Upper lobe of left lung (tissue), 6 donors: ENCODE data around the gene NKG7. TPM values are rescaled to one million over a fixed set of nuclear protein-coding genes. Genes with fewer than 3 reads are reported as not detected.

Source experiments
- ATAC-seq, 2 donors: fragments of 200-7000 bp; cut with Tn5 transposase; one replicate each; pipeline ENCODE4 v1.9.1; 2022; ENCODE audit warnings: mild to moderate bottlenecking in 2 of 2, moderate library complexity in 2 of 2; ENCODE audit not compliant: low FRiP score in 2 of 2
- DNase-seq, 2 donors: peaks; one replicate each; pipeline ENCODE4 v3.0.0-alpha.2; 2019 to 2020
- H3K27ac ChIP-seq, 4 donors: fragments of 200-600 bp; sonication (generic); one replicate each; pipeline ENCODE4 v1.5.1; 2016 to 2019
- H3K27me3 ChIP-seq, 4 donors: fragments of 200-600 bp; sonication (generic); one replicate each; pipeline ENCODE4 v1.5.1; 2017 to 2019
- H3K36me3 ChIP-seq, 4 donors: fragments of 200-600 bp; sonication (generic); one replicate each; pipeline ENCODE4 v1.5.1; 2016 to 2019
- H3K4me1 ChIP-seq, 4 donors: fragments of 200-600 bp; sonication (generic); one replicate each; pipeline ENCODE4 v1.5.1; 2018 to 2019
- H3K4me3 ChIP-seq, 4 donors: fragments of 200-600 bp; sonication (generic); one replicate each; pipeline ENCODE4 v1.5.1; 2017 to 2019; ENCODE audit warnings: mild to moderate bottlenecking in 2 of 4, moderate library complexity in 1 of 4
- H3K9me3 ChIP-seq, 4 donors: fragments of 200-600 bp; sonication (generic); one replicate each; pipeline ENCODE4 v1.5.1; 2018 to 2019
- EP300 ChIP-seq, 4 donors: sonication (generic); formaldehyde crosslinking; IDR thresholded peaks; one replicate each; pipeline ENCODE4 v1.5.1; 2017; ENCODE audit warnings: antibody characterized with exemption in 4 of 4, control low read depth in 2 of 4
- POLR2A ChIP-seq, 4 donors: fragments of 450-650 bp; IDR thresholded peaks; one replicate each; pipeline ENCODE4 v1.5.1; 2016 to 2017; ENCODE audit warnings: antibody characterized with exemption in 4 of 4, mild to moderate bottlenecking in 2 of 4
- POLR2AphosphoS5 ChIP-seq, 2 donors: sonication (generic); formaldehyde crosslinking; IDR thresholded peaks; one replicate each; pipeline ENCODE4 v1.5.1; 2017; ENCODE audit warnings: antibody characterized with exemption in 2 of 2
- WGBS, 2 donors: methylation state at CpG; one replicate each; pipeline ENCODE4 v1.1.5; 2017 to 2018; 5-methylcytosine and 5-hydroxymethylcytosine counted together
- total RNA-seq, 6 donors: library from RNA; depleted of rRNA in 4 of 6; stranded (reverse); fragments of >200 nt in 4 of 6; gene quantifications; one replicate each; pipeline versions ENCODE4 v1.1.0 to v1.2.1, GENCODE V29; 2016 to 2021
- TF ChIP-seq, protein P1 (sequence below), 6 experiments: fragments of 450-650 bp in 4 of 6; fragments of 200-600 bp in 2 of 6; sonication (generic) in 2 of 6; IDR thresholded peaks; one replicate each; pipeline ENCODE4 v1.5.1; 2016 to 2019; ENCODE audit warnings: antibody characterized with exemption in 6 of 6
- donor health status: DM: no; HTN: no; CAD: no; lungs with moderate emphysema.
- donor health status: DM: no; HTN: yes; CAD: no; lungs with severe emphysema.

Gene NKG7
- total RNA-seq, 6 donors from 2014 or later: 3.4 to 25.8 (median 9.7) TPM

DNA sequence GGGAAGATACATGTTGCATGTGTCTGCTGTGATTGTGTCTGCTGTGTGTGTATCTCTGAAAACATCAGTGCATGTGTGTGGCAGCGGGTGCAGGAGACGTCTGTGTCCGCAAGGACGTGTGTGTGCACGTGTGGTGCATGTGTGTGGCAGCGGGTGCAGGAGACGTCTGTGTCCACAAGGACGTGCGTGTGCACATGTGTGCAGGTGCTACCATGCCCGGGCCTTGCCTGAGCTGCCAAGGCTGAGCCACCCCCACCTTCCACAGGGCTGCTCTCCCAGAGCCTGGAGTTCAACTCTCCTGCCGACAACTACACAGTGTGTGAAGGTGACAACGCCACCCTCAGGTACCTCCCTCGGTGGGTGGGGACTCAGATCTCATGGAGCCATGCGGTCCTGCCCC lies 50.7 kb downstream of the NKG7 start:
- Histone ChIP-seq H3K36me3 (no peaks in the 10 kb centered on the region), H3K9me3 (no peaks in the 10 kb centered on the region), H3K4me3 (no peak overlapping the region), H3K27me3 (peaks cover 0 to 10% (median 2%) of the 10 kb centered on the region in 4 donors), H3K4me1 (peaks cover 0 to 2% (median 0%) of the 10 kb centered on the region in 4 donors), H3K27ac (no peak overlapping the region)
- DNase-seq (peak in 1 of 2 donors; percentile 59), ATAC-seq (no peak)
- 76 to 79% methylated on average over 13 to 14 of the region's 14 CpGs for WGBS, 2 donors
- no peak for TF ChIP-seq EP300 (IDR thresholded peaks at IDR 0.05)
- no peak for TF ChIP-seq POLR2A (IDR thresholded peaks at IDR 0.05)
- TF ChIP-seq, protein P1, sequence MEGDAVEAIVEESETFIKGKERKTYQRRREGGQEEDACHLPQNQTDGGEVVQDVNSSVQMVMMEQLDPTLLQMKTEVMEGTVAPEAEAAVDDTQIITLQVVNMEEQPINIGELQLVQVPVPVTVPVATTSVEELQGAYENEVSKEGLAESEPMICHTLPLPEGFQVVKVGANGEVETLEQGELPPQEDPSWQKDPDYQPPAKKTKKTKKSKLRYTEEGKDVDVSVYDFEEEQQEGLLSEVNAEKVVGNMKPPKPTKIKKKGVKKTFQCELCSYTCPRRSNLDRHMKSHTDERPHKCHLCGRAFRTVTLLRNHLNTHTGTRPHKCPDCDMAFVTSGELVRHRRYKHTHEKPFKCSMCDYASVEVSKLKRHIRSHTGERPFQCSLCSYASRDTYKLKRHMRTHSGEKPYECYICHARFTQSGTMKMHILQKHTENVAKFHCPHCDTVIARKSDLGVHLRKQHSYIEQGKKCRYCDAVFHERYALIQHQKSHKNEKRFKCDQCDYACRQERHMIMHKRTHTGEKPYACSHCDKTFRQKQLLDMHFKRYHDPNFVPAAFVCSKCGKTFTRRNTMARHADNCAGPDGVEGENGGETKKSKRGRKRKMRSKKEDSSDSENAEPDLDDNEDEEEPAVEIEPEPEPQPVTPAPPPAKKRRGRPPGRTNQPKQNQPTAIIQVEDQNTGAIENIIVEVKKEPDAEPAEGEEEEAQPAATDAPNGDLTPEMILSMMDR (IDR thresholded peaks at IDR 0.05): no peak
- no peak for TF ChIP-seq POLR2AphosphoS5 (IDR thresholded peaks at IDR 0.05)

Other genes starting within 250 kb of the NKG7 start
- 10 to 100 TPM in 5 of 6 donors, 1 to 10 TPM in 1; 6.8 to 47.1 (median 24.6) TPM for gene SIGLEC9, start 247.7 kb downstream of the NKG7 start, total RNA-seq
- gene SIGLEC7, start 230.4 kb downstream of the NKG7 start, total RNA-seq: 10 to 100 TPM in 1 of 6 donors, 1 to 10 TPM in 5; 3.4 to 10.9 (median 8.1) TPM
- 10 to 100 TPM in 5 of 6 donors, 1 to 10 TPM in 1; 8.4 to 32.2 (median 21.6) TPM for gene CD33, start 147.6 kb downstream of the NKG7 start, total RNA-seq
- not detected for gene SIGLECL1, start 121.6 kb downstream of the NKG7 start, total RNA-seq
- under 1 TPM in 2 of 6 donors, not detected in 4; 0.09 to 0.10 TPM for gene IGLON5, start 61.0 kb downstream of the NKG7 start, total RNA-seq
- 10 to 100 TPM in 1 of 6 donors, 1 to 10 TPM in 4, under 1 TPM in 1; 0.76 to 13.6 (median 2.8) TPM for gene VSIG10L, start 30.5 kb downstream of the NKG7 start, total RNA-seq
- 100 to 1,000 TPM in 1 of 6 donors, 10 to 100 TPM in 5; 59.7 to 102 (median 86.6) TPM for gene ETFB, start 6.3 kb downstream of the NKG7 start, total RNA-seq
- gene CLDND2, start 3.7 kb downstream of the NKG7 start, total RNA-seq: 1 to 10 TPM in 2 of 6 donors, under 1 TPM in 1, not detected in 3; 0.89 to 3.0 (median 1.7) TPM
- gene LIM2, start 15.3 kb upstream of the NKG7 start, total RNA-seq: under 1 TPM in 1 of 6 donors, not detected in 5; 0.29 TPM
- gene C19orf84, start 17.9 kb upstream of the NKG7 start, total RNA-seq: 1 to 10 TPM in 1 of 6 donors, under 1 TPM in 2, not detected in 3; 0.34 to 2.0 (median 0.40) TPM
- 10 to 100 TPM; 13.2 to 76.5 (median 16.9) TPM for gene SIGLEC10, start 45.0 kb upstream of the NKG7 start, total RNA-seq
- 1 to 10 TPM in 3 of 6 donors, under 1 TPM in 3; 0.78 to 4.2 (median 1.8) TPM for gene SIGLEC8, start 85.8 kb upstream of the NKG7 start, total RNA-seq
- not detected for gene CEACAM18, start 105.9 kb upstream of the NKG7 start, total RNA-seq
- gene SIGLEC12, start 129.1 kb upstream of the NKG7 start, total RNA-seq: 1 to 10 TPM in 4 of 6 donors, under 1 TPM in 1, not detected in 1; 0.30 to 4.5 (median 3.3) TPM
- 1 to 10 TPM in 3 of 6 donors, not detected in 3; 7.2 to 7.9 (median 7.8) TPM for gene SIGLEC6, start 159.0 kb upstream of the NKG7 start, total RNA-seq
- 10 to 100 TPM in 4 of 6 donors, 1 to 10 TPM in 2; 5.3 to 23.3 (median 12.0) TPM for gene ZNF175, start 198.6 kb upstream of the NKG7 start, total RNA-seq